Right lobe of liver (tissue), 6 donors: ENCODE measurements around the gene MAGEA3. TPM values are rescaled to one million over a fixed set of nuclear protein-coding genes. Genes with fewer than 3 reads are reported as not detected.
"Not testable (repeated sequence)": the region's sequence is repeated elsewhere in the genome, so short reads cannot be mapped to it uniquely, and the experiment has no call there.

Experiments
- ATAC-seq, 4 donors: fragments of 200-7000 bp; cut with Tn5 transposase; one replicate each; pipeline ENCODE4 v1.9.1; 2020; ENCODE audit warnings: mild to moderate bottlenecking in 4 of 4, moderate library complexity in 4 of 4
- DNase-seq, 3 donors: peaks; one replicate each; pipeline ENCODE4 v3.0.0-alpha.2; 2020
- H3K27ac ChIP-seq, 3 donors: fragments of 200-600 bp; one replicate each; pipeline ENCODE4 v1.8.0; 2022
- H3K27me3 ChIP-seq, 2 donors: fragments of 200-600 bp; one replicate each; pipeline ENCODE4 v1.8.0; 2022
- H3K36me3 ChIP-seq, 4 donors: fragments of 200-600 bp; sonication (generic) in 1 of 4; one replicate each; pipeline versions ENCODE4 v1.5.1 to v1.8.0; 2017 to 2022; ENCODE audit warnings: control low read depth in 1 of 4
- H3K4me1 ChIP-seq, 4 donors: fragments of 200-600 bp; sonication (generic) in 1 of 4; one replicate each; pipeline versions ENCODE4 v1.5.1 to v1.8.0; 2017 to 2022; ENCODE audit warnings: control low read depth in 1 of 4
- H3K4me3 ChIP-seq, 3 donors: fragments of 200-600 bp; one replicate each; pipeline ENCODE4 v1.8.0; 2022
- H3K9me3 ChIP-seq, 4 donors: fragments of 200-600 bp; sonication (generic) in 1 of 4; one replicate each; pipeline versions ENCODE4 v1.5.1 to v1.8.0; 2017 to 2022; ENCODE audit warnings: control low read depth in 1 of 4
- POLR2A ChIP-seq: fragments of 450-650 bp; IDR thresholded peaks from one replicate; pipeline ENCODE4 v1.6.1; 2017; ENCODE audit warnings: antibody characterized with exemption, mild to moderate bottlenecking
- WGBS: methylation state at CpG from one replicate; pipeline ENCODE4 v1.1.6; 2018; ENCODE audit warnings: low coverage, low lambda C conversion rate; ENCODE audit not compliant: insufficient coverage; ENCODE audit errors: missing lambda C conversion rate; 5-methylcytosine and 5-hydroxymethylcytosine counted together
- intact Hi-C, 2 donors: fragments of 100-400 bp; cut with DNase I; formaldehyde crosslinking; loops; one replicate each; pipeline versions ENCODE4 v1.11.2 to v1.14.1; 2022
- total RNA-seq, 6 experiments: library from RNA; depleted of rRNA in 2 of 6; stranded (reverse); fragments of >200 nt in 2 of 6; fragmentation: NEBNext Ultra II Directional in 3 of 6; extraction: Animal tissue kit (Norgen Biotek cat#: 25700) in 3 of 6; gene quantifications; one replicate each; pipeline versions ENCODE4 v1.1.0 to v1.2.4, GENCODE V29; 2016 to 2023
- TF ChIP-seq, protein P1 (sequence below), 4 donors: fragments of 200-600 bp in 3 of 4; fragments of 450-650 bp in 1 of 4; IDR thresholded peaks; one replicate each; pipeline versions ENCODE4 v1.5.1 to v1.8.0; 2016 to 2022; ENCODE audit warnings: antibody characterized with exemption in 4 of 4, mild to moderate bottlenecking in 2 of 4
- donor health status: DM: no; HTN: yes; CAD: no.
- donor health status: DM: no; HTN: no; CAD: no.
- donor health status: DM: no; HTN: no; CAD: no.
- donor health status: DM: no; HTN: yes; CAD: no.
- donor health status: DM: no; HTN: yes; CAD: no.

MAGEA3 gene
- total RNA-seq, 6 experiments from 2014 or later, result not detected

GRCh38 chrX:152713815-152714787 lies 15.5 kb downstream of the MAGEA3 start, which contains the start of gene MAGEA2B:
Gene MAGEA2B, plus strand, starts transcription at chrX:152714628. Its CDS starts 2,479 bp downstream, at chrX:152717107.
- DNase-seq, H3K27me3 ChIP-seq, ATAC-seq, H3K9me3 ChIP-seq, H3K27ac ChIP-seq, H3K4me3 ChIP-seq, H3K4me1 ChIP-seq, H3K36me3 ChIP-seq, intact Hi-C loops: not testable (repeated sequence)
- WGBS, result no CpG with 5 or more reads among the region's 35 CpGs

DNA sequence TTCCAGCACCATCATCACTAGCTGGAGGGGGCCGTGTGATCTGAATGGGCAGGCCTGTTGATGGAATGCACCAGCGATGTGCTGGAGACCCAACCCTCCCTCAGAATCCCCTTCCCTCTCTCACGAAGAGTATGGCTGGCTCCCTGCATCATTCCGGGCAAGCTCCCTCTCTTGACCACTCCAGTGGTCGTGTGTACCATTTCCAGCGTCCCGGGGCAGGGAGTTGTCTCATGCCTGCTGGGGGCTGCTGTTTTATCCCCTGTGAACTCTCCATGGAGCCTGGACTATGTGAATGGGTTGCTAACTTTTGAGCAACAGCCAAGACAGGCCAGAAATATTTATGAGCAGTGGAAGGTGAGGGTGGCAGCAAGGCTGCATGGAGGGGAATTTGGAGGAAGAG lies 26.8 kb downstream of the MAGEA3 start:
- DNase-seq (peak in 1 of 3 donors; percentile 2), ATAC-seq (no peak)
- Histone ChIP-seq H3K36me3 (no peaks in the 10 kb centered on the region), H3K9me3 (no peaks in the 10 kb centered on the region), H3K4me3 (no peak overlapping the region), H3K27me3 (no peaks in the 10 kb centered on the region), H3K27ac (no peak overlapping the region), H3K4me1 (no peaks in the 10 kb centered on the region)
- 36% methylated on average over 4 of the region's 7 CpGs for WGBS
- intact Hi-C loops, result no loop called here
- TF ChIP-seq, protein P1, sequence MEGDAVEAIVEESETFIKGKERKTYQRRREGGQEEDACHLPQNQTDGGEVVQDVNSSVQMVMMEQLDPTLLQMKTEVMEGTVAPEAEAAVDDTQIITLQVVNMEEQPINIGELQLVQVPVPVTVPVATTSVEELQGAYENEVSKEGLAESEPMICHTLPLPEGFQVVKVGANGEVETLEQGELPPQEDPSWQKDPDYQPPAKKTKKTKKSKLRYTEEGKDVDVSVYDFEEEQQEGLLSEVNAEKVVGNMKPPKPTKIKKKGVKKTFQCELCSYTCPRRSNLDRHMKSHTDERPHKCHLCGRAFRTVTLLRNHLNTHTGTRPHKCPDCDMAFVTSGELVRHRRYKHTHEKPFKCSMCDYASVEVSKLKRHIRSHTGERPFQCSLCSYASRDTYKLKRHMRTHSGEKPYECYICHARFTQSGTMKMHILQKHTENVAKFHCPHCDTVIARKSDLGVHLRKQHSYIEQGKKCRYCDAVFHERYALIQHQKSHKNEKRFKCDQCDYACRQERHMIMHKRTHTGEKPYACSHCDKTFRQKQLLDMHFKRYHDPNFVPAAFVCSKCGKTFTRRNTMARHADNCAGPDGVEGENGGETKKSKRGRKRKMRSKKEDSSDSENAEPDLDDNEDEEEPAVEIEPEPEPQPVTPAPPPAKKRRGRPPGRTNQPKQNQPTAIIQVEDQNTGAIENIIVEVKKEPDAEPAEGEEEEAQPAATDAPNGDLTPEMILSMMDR (IDR thresholded peaks at IDR 0.05), result no peak
- no peak for TF ChIP-seq POLR2A

GRCh38 chrX:152733261-152733975 lies 34.8 kb downstream of the MAGEA3 start, which contains the start of the genes CSAG1 and MAGEA12:
Gene CSAG1, minus strand, starts transcription at chrX:152733721. Its CDS starts 1,261 bp downstream, at chrX:152732460.
Gene MAGEA12, plus strand, starts transcription at chrX:152733757. Its CDS starts 2,405 bp downstream, at chrX:152736162.
- intact Hi-C loops, result no loop called here
- DNase-seq (peak in 1 of 3 donors; percentile 13), ATAC-seq (peak in 1 of 4 donors; percentile 19)
- H3K27me3 ChIP-seq, result no peaks in the 10 kb centered on the region
- H3K27ac ChIP-seq, result no peak within 1 kb of the TSS
- no peaks in the 10 kb centered on the region for H3K36me3 ChIP-seq
- no peak within 1 kb of the TSS for H3K4me3 ChIP-seq
- whole genome bisulfite sequencing, result 75% methylated on average over 6 of the region's 21 CpGs
- no peaks in the 10 kb centered on the region for H3K9me3 ChIP-seq
- TF ChIP-seq, protein P1 (IDR thresholded peaks at IDR 0.05), result no peak
- TF ChIP-seq POLR2A, result no peak
- no peaks in the 10 kb centered on the region for H3K4me1 ChIP-seq

DNA sequence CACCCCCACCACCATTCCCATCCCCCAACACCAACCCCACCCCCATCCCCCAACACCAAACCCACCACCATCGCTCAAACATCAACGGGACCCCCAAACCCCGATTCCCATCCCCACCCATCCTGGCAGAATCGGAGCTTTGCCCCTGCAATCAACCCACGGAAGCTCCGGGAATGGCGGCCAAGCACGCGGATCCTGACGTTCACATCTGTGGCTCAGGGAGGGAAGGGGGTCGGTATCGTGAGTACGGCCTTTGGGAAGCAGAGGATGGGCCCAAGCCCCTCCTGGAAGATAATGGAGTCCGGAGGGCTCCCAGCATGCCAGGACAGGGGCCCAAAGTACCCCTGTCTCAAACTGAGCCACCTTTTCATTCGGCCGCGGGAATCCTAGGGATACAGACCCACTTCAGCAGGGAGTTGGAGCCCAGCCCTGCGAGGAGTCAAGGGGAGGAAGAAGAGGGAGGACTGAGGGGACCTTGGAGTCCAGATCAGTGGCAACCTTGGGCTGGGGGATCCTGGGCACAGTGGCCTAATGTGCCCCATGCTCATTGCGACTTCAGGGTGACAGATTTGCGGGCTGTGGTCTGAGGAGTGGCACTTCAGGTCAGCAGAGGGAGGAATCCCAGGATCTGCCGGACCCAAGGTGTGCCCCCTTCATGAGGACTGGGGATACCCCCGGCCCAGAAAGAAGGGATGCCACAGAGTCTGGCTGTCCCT lies 35.7 kb downstream of the MAGEA3 start:
- not testable (repeated sequence) for ATAC-seq
- peak in 1 of 3 donors; percentile 5 for DNase-seq

GRCh38 chrX:152735101-152735500 lies 36.5 kb downstream of the MAGEA3 start:
- Histone ChIP-seq H3K27me3 (no peaks in the 10 kb centered on the region), H3K4me3 (no peak overlapping the region), H3K36me3 (no peaks in the 10 kb centered on the region), H3K4me1 (no peaks in the 10 kb centered on the region), H3K27ac (no peak overlapping the region), H3K9me3 (no peaks in the 10 kb centered on the region)
- TF ChIP-seq POLR2A, result no peak
- intact Hi-C loops, result no loop called here
- WGBS, result no CpG with 5 or more reads among the region's 2 CpGs
- DNase-seq (peak in 1 of 3 donors; percentile 1), ATAC-seq (no peak)

More for the DNA sequence above, 35.7 kb downstream of the MAGEA3 start:
- H3K27me3 ChIP-seq, H3K4me1 ChIP-seq, H3K27ac ChIP-seq, H3K9me3 ChIP-seq, H3K36me3 ChIP-seq, H3K4me3 ChIP-seq, intact Hi-C loops: not testable (repeated sequence)
- WGBS, result 84% methylated on average over 17 of the region's 22 CpGs
